GM12878 (cell line): Measurements from ENCODE around the gene ADPRS.

Experiments used
- JUNB ChIP-seq: IDR thresholded peaks from 2 replicates; pipeline ENCODE4 v1.6.1; 2016; ENCODE audit warnings: antibody characterized with exemption, mild to moderate bottlenecking
- MXI1 ChIP-seq: fragments of 150-350 bp; IDR thresholded peaks from 2 replicates; pipeline ENCODE4 v1.6.1; 2011; ENCODE audit warnings: low read depth, mild to moderate bottlenecking, inconsistent platforms, low read length, improper control_type of control experiment
- MYC ChIP-seq: IDR thresholded peaks from 2 replicates; pipeline ENCODE4 v1.6.1; 2011; ENCODE audit warnings: mild to moderate bottlenecking, low read length, moderate library complexity, inconsistent platforms; ENCODE audit not compliant: insufficient read depth, insufficient replicate concordance, insufficient read length, severe bottlenecking
- NBN ChIP-seq: fragments of 450-650 bp; IDR thresholded peaks from 2 replicates; pipeline ENCODE4 v1.6.1; 2016
- POLR2A ChIP-seq: IDR thresholded peaks from 2 replicates; pipeline ENCODE4 v1.6.1; 2011; ENCODE audit warnings: low read depth, mild to moderate bottlenecking, low read length
- POLR2AphosphoS5 ChIP-seq: IDR thresholded peaks from 2 replicates; pipeline ENCODE4 v1.6.1; 2011; ENCODE audit warnings: mild to moderate bottlenecking, low read length, inconsistent platforms
- STAT3 ChIP-seq: IDR thresholded peaks from 2 replicates; pipeline ENCODE4 v1.6.1; 2011; ENCODE audit warnings: low read depth, low read length, improper control_type of control experiment
- TCF3 ChIP-seq: IDR thresholded peaks from 2 replicates; pipeline ENCODE4 v1.6.1; 2012; ENCODE audit warnings: low read depth, mild to moderate bottlenecking, low read length, borderline replicate concordance; ENCODE audit not compliant: insufficient read depth
- TF ChIP-seq, protein P1 (sequence below), 3 experiments: IDR thresholded peaks in 2 of 3; conservative IDR thresholded peaks in 1 of 3; 2 replicates each; pipeline ENCODE4 v1.5.1; 2011; ENCODE audit warnings: low read depth in 3 of 3, low read length in 3 of 3, mild to moderate bottlenecking in 3 of 3, control low read depth in 2 of 3, moderate library complexity in 2 of 3, inconsistent platforms in 1 of 3, mixed read lengths in 1 of 3; ENCODE audit not compliant: control insufficient read depth in 2 of 3, insufficient read depth in 1 of 3; ENCODE audit errors: extremely low read depth in 1 of 3

DNA sequence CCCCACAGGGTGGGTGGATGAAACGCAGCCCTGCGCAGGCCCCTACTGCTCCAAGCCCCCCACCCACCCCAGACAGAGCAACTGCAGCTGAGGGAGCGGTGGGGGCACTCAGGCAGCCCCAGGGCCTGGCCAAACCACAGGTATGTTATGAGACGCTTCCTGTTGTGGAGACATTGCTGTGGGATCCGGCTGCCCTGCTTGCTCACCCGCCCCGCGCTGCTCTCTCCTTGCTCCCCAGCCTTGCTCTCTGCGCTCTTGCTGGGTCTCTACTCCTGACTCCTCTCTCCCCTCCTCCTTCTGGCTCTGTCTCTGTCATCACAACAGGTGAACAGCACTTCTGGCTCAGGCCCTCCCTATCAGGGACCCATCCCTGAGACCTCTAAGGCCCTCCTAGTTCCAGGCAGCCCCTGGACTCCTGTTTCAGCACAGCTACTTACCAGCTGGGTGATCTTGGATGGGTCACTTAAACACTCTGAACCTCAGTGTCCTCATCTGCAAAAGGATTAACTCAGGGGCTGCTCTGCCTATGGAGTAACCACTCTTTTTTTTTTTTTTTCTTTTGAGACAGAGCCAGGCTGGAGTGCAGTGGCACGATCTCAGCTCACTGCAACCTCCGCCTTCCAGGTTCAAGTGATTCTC, 20.5 kb downstream of the ADPRS start:
- TF ChIP-seq MYC (no peak), TCF3 (no peak), NBN (no peak), POLR2A (no peak), STAT3 (no peak), MXI1 (no peak), JUNB (no peak), POLR2AphosphoS5 (no peak)
- TF ChIP-seq, protein P1, sequence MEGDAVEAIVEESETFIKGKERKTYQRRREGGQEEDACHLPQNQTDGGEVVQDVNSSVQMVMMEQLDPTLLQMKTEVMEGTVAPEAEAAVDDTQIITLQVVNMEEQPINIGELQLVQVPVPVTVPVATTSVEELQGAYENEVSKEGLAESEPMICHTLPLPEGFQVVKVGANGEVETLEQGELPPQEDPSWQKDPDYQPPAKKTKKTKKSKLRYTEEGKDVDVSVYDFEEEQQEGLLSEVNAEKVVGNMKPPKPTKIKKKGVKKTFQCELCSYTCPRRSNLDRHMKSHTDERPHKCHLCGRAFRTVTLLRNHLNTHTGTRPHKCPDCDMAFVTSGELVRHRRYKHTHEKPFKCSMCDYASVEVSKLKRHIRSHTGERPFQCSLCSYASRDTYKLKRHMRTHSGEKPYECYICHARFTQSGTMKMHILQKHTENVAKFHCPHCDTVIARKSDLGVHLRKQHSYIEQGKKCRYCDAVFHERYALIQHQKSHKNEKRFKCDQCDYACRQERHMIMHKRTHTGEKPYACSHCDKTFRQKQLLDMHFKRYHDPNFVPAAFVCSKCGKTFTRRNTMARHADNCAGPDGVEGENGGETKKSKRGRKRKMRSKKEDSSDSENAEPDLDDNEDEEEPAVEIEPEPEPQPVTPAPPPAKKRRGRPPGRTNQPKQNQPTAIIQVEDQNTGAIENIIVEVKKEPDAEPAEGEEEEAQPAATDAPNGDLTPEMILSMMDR (IDR thresholded peaks at IDR 0.05 in 2 of 3, conservative IDR thresholded peaks at IDR 0.05 in 1 of 3; ENCODE audit: control insufficient read depth in 2 of 3, extremely low read depth in 1 of 3, insufficient read depth in 1 of 3, low read depth in 3 of 3, low read length in 3 of 3), result no peak
